HL-60 (cell line): ENCODE data around the gene CRYGB.
"Not testable (repeated sequence)": the region's sequence is repeated elsewhere in the genome, so short reads cannot be mapped to it uniquely, and the experiment has no call there.

ENCODE experiments used
- DNase-seq, 2 experiments: peaks; one replicate each; pipeline ENCODE4 v3.0.0-alpha.2; 2010 to 2020; ENCODE audit warnings: low read depth in 1 of 2, low spot score in 1 of 2
- H3K27ac ChIP-seq: fragments of 250-450 bp; sonication (Bioruptor Pico); replicated peaks from 2 replicates; pipeline ENCODE4 v1.5.1; 2020; ENCODE audit warnings: mild to moderate bottlenecking, moderate library complexity
- H3K27me3 ChIP-seq: fragments of 250-450 bp; sonication (Bioruptor Pico); 2 replicates; pipeline ENCODE4 v1.5.1; 2021; ENCODE audit warnings: mild to moderate bottlenecking, moderate library complexity; ENCODE audit not compliant: insufficient read depth, poor library complexity, severe bottlenecking
- H3K4me3 ChIP-seq: replicated peaks from 2 replicates; pipeline ENCODE4 v1.5.1; 2011; ENCODE audit warnings: mild to moderate bottlenecking, control low read depth, low read length; ENCODE audit not compliant: insufficient read depth
- GABPA ChIP-seq: IDR thresholded peaks from 2 replicates; pipeline ENCODE4 v1.6.1; 2012; ENCODE audit warnings: low read depth
- POLR2AphosphoS5 ChIP-seq: IDR thresholded peaks from 2 replicates; pipeline ENCODE4 v1.6.1; 2012; ENCODE audit warnings: low read depth
- REST ChIP-seq: IDR thresholded peaks from 2 replicates; pipeline ENCODE4 v1.6.1; 2012; ENCODE audit warnings: low read depth; ENCODE audit not compliant: insufficient replicate concordance
- SPI1 ChIP-seq: IDR thresholded peaks from 2 replicates; pipeline ENCODE4 v1.6.1; 2012; ENCODE audit warnings: low read depth, mild to moderate bottlenecking, borderline replicate concordance
- TF ChIP-seq, protein P1 (sequence below): IDR thresholded peaks from one replicate; pipeline ENCODE4 v1.5.1; 2011; ENCODE audit warnings: low read length, control low read depth, inconsistent platforms; ENCODE audit not compliant: insufficient read depth

Gene CRYGB

GRCh38 chr2:208103616-208104015, 42.3 kb downstream of the CRYGB start:
- TF ChIP-seq, protein P1, sequence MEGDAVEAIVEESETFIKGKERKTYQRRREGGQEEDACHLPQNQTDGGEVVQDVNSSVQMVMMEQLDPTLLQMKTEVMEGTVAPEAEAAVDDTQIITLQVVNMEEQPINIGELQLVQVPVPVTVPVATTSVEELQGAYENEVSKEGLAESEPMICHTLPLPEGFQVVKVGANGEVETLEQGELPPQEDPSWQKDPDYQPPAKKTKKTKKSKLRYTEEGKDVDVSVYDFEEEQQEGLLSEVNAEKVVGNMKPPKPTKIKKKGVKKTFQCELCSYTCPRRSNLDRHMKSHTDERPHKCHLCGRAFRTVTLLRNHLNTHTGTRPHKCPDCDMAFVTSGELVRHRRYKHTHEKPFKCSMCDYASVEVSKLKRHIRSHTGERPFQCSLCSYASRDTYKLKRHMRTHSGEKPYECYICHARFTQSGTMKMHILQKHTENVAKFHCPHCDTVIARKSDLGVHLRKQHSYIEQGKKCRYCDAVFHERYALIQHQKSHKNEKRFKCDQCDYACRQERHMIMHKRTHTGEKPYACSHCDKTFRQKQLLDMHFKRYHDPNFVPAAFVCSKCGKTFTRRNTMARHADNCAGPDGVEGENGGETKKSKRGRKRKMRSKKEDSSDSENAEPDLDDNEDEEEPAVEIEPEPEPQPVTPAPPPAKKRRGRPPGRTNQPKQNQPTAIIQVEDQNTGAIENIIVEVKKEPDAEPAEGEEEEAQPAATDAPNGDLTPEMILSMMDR: no peak
- TF ChIP-seq REST: no peak
- TF ChIP-seq POLR2AphosphoS5: no peak
- no peak for TF ChIP-seq SPI1
- no peak for TF ChIP-seq GABPA
- Histone ChIP-seq H3K4me3 (no peak overlapping the region), H3K27ac (no peak overlapping the region), H3K27me3 (no peaks in the 10 kb centered on the region)
- no peak for DNase-seq

DNA sequence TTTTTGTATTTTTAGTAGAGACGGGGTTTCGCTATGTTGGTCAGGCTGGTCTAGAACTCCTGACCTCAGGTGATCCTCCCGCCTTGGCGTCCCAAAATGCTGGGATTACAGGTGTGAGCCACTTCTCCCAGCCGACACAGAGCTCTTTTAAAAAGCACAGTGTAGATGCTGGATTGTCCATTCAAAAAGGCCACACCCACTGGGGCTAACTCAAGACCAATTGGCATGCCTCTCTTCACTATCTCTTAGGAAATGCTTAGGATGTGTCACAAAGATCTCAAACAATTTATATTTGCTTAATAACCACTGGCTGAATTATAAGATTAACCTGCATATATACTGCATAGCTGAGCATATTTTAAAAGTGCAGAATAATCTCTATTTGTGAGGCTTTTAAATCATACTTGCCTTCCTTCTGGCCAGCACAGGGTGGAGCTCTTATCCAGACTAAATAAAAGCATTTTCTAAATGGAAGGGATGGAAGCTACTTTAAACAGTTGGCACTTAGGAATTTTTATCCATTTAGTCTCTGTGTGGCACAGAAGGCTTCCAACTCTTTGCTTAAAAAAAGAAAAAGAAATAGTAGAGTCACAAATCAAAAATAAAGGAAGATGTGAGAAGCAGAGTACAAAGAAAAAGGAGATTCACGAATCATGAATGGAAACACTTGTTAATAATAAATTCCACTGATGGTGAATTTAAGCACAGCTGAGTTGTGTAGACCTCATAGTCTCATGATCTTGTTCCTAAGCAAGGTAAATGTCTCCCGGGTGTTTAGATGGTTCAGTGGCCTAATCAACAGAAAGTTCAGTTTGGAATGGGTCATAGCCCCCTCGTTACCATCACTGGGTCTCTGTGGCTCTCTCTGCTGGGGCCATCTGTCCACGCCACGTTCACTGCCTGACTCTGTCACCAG, 44.0 kb downstream of the CRYGB start:
- DNase-seq: no peak
- Histone ChIP-seq H3K4me3 (no peak overlapping the region), H3K27me3 (no peaks in the 10 kb centered on the region), H3K27ac (no peak overlapping the region)
- no peak for TF ChIP-seq GABPA
- TF ChIP-seq REST: no peak
- TF ChIP-seq, protein P1: no peak
- TF ChIP-seq SPI1: no peak
- no peak for TF ChIP-seq POLR2AphosphoS5

GRCh38 chr2:208099682-208100470, 46.1 kb downstream of the CRYGB start:
- Histone ChIP-seq H3K4me3 (no peak overlapping the region), H3K27me3 (no peaks in the 10 kb centered on the region), H3K27ac (no peak overlapping the region)
- TF ChIP-seq REST (no peak), SPI1 (no peak), GABPA (no peak), POLR2AphosphoS5 (no peak)
- TF ChIP-seq, protein P1: no peak
- DNase-seq: peak in 1 of 2 experiments; percentile 31

- H3K27me3 ChIP-seq, H3K27ac ChIP-seq, DNase-seq, H3K4me3 ChIP-seq: not testable (repeated sequence)
Observed at GRCh38 chr2:208098701-208099100, 47.3 kb downstream of the CRYGB start.
